Right lobe of liver (tissue), 6 donors: ENCODE measurements around the gene ECE1. TPM values are rescaled to one million over a fixed set of nuclear protein-coding genes. Genes with fewer than 3 reads are reported as not detected.

Source experiments
- ATAC-seq, 4 donors: fragments of 200-7000 bp; cut with Tn5 transposase; one replicate each; pipeline ENCODE4 v1.9.1; 2020; ENCODE audit warnings: mild to moderate bottlenecking in 4 of 4, moderate library complexity in 4 of 4
- DNase-seq, 3 donors: peaks; one replicate each; pipeline ENCODE4 v3.0.0-alpha.2; 2020
- H3K27ac ChIP-seq, 3 donors: fragments of 200-600 bp; one replicate each; pipeline ENCODE4 v1.8.0; 2022
- H3K27me3 ChIP-seq, 2 donors: fragments of 200-600 bp; one replicate each; pipeline ENCODE4 v1.8.0; 2022
- H3K36me3 ChIP-seq, 4 donors: fragments of 200-600 bp; sonication (generic) in 1 of 4; one replicate each; pipeline versions ENCODE4 v1.5.1 to v1.8.0; 2017 to 2022; ENCODE audit warnings: control low read depth in 1 of 4
- H3K4me1 ChIP-seq, 4 donors: fragments of 200-600 bp; sonication (generic) in 1 of 4; one replicate each; pipeline versions ENCODE4 v1.5.1 to v1.8.0; 2017 to 2022; ENCODE audit warnings: control low read depth in 1 of 4
- H3K4me3 ChIP-seq, 3 donors: fragments of 200-600 bp; one replicate each; pipeline ENCODE4 v1.8.0; 2022
- H3K9me3 ChIP-seq, 4 donors: fragments of 200-600 bp; sonication (generic) in 1 of 4; one replicate each; pipeline versions ENCODE4 v1.5.1 to v1.8.0; 2017 to 2022; ENCODE audit warnings: control low read depth in 1 of 4
- POLR2A ChIP-seq: fragments of 450-650 bp; IDR thresholded peaks from one replicate; pipeline ENCODE4 v1.6.1; 2017; ENCODE audit warnings: antibody characterized with exemption, mild to moderate bottlenecking
- WGBS: methylation state at CpG from one replicate; pipeline ENCODE4 v1.1.6; 2018; ENCODE audit warnings: low coverage, low lambda C conversion rate; ENCODE audit not compliant: insufficient coverage; ENCODE audit errors: missing lambda C conversion rate; 5-methylcytosine and 5-hydroxymethylcytosine counted together
- intact Hi-C, 2 donors: fragments of 100-400 bp; cut with DNase I; formaldehyde crosslinking; loops; one replicate each; pipeline versions ENCODE4 v1.11.2 to v1.14.1; 2022
- total RNA-seq, 6 experiments: library from RNA; depleted of rRNA in 2 of 6; stranded (reverse); fragments of >200 nt in 2 of 6; fragmentation: NEBNext Ultra II Directional in 3 of 6; extraction: Animal tissue kit (Norgen Biotek cat#: 25700) in 3 of 6; gene quantifications; one replicate each; pipeline versions ENCODE4 v1.1.0 to v1.2.4, GENCODE V29; 2016 to 2023
- TF ChIP-seq, protein P1 (sequence below), 4 donors: fragments of 200-600 bp in 3 of 4; fragments of 450-650 bp in 1 of 4; IDR thresholded peaks; one replicate each; pipeline versions ENCODE4 v1.5.1 to v1.8.0; 2016 to 2022; ENCODE audit warnings: antibody characterized with exemption in 4 of 4, mild to moderate bottlenecking in 2 of 4
- donor health status: DM: no; HTN: yes; CAD: no.
- donor health status: DM: no; HTN: no; CAD: no.
- donor health status: DM: no; HTN: no; CAD: no.
- donor health status: DM: no; HTN: yes; CAD: no.
- donor health status: DM: no; HTN: yes; CAD: no.

ECE1 gene
- total RNA-seq, 6 experiments from 2014 or later, result 39.7 to 61.3 (median 43.8) TPM

DNA sequence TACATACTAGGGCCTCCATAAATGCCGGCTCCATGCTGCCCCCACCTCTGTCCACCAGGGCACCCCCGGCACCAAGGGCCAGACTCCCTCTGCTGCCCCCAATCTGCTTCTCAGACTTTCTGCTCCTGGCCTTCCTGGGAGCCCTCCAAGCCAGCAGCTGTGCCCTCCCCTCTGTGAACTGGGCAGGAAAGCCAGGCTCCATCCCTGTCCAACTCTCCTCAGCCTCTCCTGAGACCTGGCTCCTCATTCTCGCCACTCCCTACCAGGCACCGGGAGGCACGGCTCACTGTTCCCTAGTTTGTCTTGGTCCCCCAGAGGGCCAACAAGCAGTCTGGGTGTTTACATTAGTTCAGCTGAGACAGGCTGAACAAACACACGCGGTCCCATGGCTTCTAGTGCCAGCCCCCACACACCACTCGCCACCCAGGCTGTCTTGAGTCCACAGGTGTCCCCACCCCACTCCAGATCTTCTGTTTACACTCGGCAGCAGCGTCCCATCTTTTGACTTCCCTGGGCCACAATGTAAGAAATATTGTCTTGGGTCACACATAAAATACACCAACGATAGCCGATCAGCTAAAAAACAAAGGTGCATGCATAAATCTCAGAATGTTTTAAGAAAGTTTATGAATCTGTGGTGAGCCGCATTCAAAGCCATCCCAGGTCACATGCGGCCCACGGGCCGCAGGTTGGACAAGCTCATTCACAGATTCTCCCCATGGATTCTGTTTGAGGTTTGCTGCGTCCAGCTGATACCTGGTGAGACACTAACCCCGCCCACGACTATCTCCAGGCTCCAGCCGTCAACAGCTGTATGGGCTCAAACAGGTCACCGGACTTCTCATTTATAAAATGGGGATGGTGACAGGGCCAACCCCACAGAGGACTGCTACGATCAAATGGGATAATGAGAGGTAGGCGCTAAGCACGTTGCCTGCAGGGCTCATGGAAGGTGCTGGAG, 29.5 kb upstream of the ECE1 start:
- TF ChIP-seq, protein P1, sequence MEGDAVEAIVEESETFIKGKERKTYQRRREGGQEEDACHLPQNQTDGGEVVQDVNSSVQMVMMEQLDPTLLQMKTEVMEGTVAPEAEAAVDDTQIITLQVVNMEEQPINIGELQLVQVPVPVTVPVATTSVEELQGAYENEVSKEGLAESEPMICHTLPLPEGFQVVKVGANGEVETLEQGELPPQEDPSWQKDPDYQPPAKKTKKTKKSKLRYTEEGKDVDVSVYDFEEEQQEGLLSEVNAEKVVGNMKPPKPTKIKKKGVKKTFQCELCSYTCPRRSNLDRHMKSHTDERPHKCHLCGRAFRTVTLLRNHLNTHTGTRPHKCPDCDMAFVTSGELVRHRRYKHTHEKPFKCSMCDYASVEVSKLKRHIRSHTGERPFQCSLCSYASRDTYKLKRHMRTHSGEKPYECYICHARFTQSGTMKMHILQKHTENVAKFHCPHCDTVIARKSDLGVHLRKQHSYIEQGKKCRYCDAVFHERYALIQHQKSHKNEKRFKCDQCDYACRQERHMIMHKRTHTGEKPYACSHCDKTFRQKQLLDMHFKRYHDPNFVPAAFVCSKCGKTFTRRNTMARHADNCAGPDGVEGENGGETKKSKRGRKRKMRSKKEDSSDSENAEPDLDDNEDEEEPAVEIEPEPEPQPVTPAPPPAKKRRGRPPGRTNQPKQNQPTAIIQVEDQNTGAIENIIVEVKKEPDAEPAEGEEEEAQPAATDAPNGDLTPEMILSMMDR (IDR thresholded peaks at IDR 0.05), result no peak
- TF ChIP-seq POLR2A, result no peak

DNA sequence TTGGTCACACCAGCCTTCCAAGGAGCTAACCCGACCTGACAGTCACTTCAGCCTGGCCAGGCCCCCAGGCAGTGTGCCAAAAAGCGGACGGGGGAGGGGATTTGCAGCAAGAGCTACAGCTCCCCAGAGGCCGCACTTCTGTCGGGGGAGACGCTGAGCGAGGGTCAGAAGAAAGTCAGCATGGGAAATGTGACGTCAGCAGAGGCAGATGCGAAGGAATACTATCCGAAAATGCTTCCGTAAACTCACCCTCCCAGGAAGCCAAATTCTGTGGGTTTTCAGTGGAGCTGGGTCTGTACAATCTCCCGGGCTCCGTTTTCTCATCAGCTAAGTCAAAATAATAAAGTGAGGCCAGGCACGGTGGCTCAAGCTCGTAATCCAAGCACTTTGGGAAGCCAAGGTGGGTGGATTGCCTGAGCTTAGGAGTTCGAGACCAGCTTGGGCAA, 28.5 kb upstream of the ECE1 start:
- H3K4me3 ChIP-seq, result no peak overlapping the region
- ATAC-seq, result peak in 3 of 4 donors; percentile 10 to 12 (median 11)

More for the DNA sequence above, 29.5 kb upstream of the ECE1 start:
- peak overlapping the region in 2 of 3 donors; percentile 13 to 54 for H3K27ac ChIP-seq
- intact Hi-C loops, result no loop called here
- H3K4me3 ChIP-seq, result no peak overlapping the region
- H3K36me3 ChIP-seq, result no peaks in the 10 kb centered on the region
- H3K27me3 ChIP-seq, result no peaks in the 10 kb centered on the region
- ATAC-seq, result peak in 1 of 4 donors; percentile 3
- no peaks in the 10 kb centered on the region for H3K9me3 ChIP-seq
- WGBS, result 47% methylated on average over 8 of the region's 24 CpGs
- DNase-seq, result no peak
- H3K4me1 ChIP-seq, result peaks cover 0 to 26% (median 10%) of the 10 kb centered on the region in 4 donors

DNA sequence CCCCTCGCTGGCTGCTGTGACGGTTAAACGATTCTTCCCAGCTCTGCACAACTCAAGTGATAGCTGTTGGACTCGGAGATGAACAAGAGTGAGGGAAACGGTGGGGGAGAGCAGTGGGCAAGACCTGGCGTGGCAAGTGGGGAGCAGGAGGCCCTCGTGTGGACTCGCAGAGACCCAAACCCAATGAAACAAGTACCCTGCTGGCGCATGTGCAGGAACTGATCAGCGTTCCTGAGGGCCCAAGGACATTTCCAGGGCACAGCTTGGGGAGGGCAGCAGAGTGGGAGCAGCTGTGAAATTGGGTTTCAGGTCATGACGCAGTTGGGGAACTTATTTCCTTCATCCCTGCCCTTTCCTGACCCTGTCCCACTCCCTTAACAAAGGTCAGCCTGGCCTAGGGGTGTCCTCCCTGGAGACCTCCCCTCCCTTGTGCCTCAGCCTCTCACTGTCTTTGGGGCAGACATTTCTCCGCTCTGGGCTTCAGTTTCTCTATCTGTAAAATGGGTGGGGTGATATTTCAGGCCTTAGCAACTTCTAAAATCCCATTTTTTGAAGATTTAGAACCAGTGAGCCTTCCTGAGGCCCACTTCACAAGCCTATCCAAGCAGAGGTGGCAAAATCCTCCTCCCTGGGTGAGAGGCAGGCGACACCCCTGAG, 27.9 kb upstream of the ECE1 start:
- Histone ChIP-seq H3K27ac (peak overlapping the region in 2 of 3 donors; percentile 51 to 54), H3K27me3 (no peaks in the 10 kb centered on the region), H3K4me1 (peaks cover 0 to 18% (median 1%) of the 10 kb centered on the region in 4 donors), H3K36me3 (no peaks in the 10 kb centered on the region), H3K4me3 (no peak overlapping the region), H3K9me3 (no peaks in the 10 kb centered on the region)
- no peak for TF ChIP-seq POLR2A
- TF ChIP-seq, protein P1 (IDR thresholded peaks at IDR 0.05), result no peak
- intact Hi-C loops, result no loop called here
- WGBS, result 81% methylated on average over 7 of the region's 13 CpGs
- DNase-seq (no peak), ATAC-seq (no peak)

More for the DNA sequence above, 28.5 kb upstream of the ECE1 start:
- H3K27me3 ChIP-seq, result no peaks in the 10 kb centered on the region
- H3K36me3 ChIP-seq, result no peaks in the 10 kb centered on the region
- H3K4me1 ChIP-seq, result peaks cover 0 to 24% (median 3%) of the 10 kb centered on the region in 4 donors
- H3K27ac ChIP-seq, result peak overlapping the region in 2 of 3 donors; percentile 51 to 54
- no peak for TF ChIP-seq POLR2A
- TF ChIP-seq, protein P1 (IDR thresholded peaks at IDR 0.05), result no peak
- no peaks in the 10 kb centered on the region for H3K9me3 ChIP-seq
- DNase-seq, result peak in 2 of 3 donors; percentile 75 to 79
- intact Hi-C loops, result no loop called here
- 48% methylated on average over 14 of the region's 16 CpGs for WGBS

DNA sequence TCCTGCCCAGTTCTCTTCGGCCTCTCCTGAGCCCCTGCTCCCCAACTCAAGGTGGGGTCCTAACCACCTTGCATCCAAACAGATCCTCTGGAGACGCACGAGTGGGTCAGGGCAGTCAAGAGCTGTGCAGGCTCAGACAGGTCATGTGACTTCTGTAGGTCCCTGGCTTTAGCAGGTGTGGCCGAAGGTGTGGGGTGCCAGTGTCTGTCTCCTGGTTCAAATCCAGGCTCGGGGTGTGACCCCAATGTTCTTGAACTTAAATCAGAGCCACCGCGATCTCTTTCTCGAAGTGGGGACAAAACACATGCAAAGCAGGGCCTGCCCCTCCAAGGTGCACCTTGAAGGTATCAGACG, 27.4 kb upstream of the ECE1 start:
- WGBS, result no CpG with 5 or more reads among the region's 9 CpGs

More for the DNA sequence above, 27.4 kb upstream of the ECE1 start:
- Histone ChIP-seq H3K27me3 (no peaks in the 10 kb centered on the region), H3K27ac (peak overlapping the region; percentile 26 to 54 (median 51)), H3K9me3 (no peaks in the 10 kb centered on the region), H3K4me1 (peaks cover 0 to 18% (median 0%) of the 10 kb centered on the region in 4 donors), H3K36me3 (no peaks in the 10 kb centered on the region), H3K4me3 (no peak overlapping the region)
- intact Hi-C loops, result no loop called here
- DNase-seq (no peak), ATAC-seq (no peak)
- TF ChIP-seq POLR2A, result no peak
- TF ChIP-seq, protein P1 (IDR thresholded peaks at IDR 0.05), result no peak
